Subcutaneous abdominal adipose tissue (tissue), 5 donors: ENCODE results near the gene CELA2B.
"Not testable (repeated sequence)": the region's sequence is repeated elsewhere in the genome, so short reads cannot be mapped to it uniquely, and the experiment has no call there.

Experiments used
- H3K27ac ChIP-seq: one replicate; pipeline ENCODE4 v1.7.0; 2013; ENCODE audit warnings: low read depth, mild to moderate bottlenecking, inconsistent platforms, low read length, moderate library complexity
- H3K27me3 ChIP-seq, 5 donors: one replicate each; pipeline ENCODE4 v1.7.0; 2013; ENCODE audit warnings: low read length in 5 of 5, inconsistent platforms in 1 of 5; ENCODE audit not compliant: control insufficient read depth in 5 of 5, insufficient read depth in 4 of 5
- H3K36me3 ChIP-seq, 5 donors: one replicate each; pipeline ENCODE4 v1.7.0; 2013; ENCODE audit warnings: low read length in 5 of 5; ENCODE audit not compliant: control insufficient read depth in 5 of 5, insufficient read depth in 5 of 5
- H3K4me1 ChIP-seq, 5 donors: one replicate each; pipeline ENCODE4 v1.7.0; 2013; ENCODE audit warnings: low read length in 5 of 5, mild to moderate bottlenecking in 3 of 5, moderate library complexity in 1 of 5; ENCODE audit not compliant: control insufficient read depth in 5 of 5, insufficient read depth in 5 of 5
- H3K4me3 ChIP-seq, 5 donors: one replicate each; pipeline ENCODE4 v1.7.0; 2013; ENCODE audit warnings: low read length in 5 of 5, low read depth in 1 of 5
- H3K9ac ChIP-seq, 5 donors: one replicate each; pipeline ENCODE4 v1.7.0; 2013; ENCODE audit warnings: low read length in 5 of 5, mild to moderate bottlenecking in 4 of 5, moderate library complexity in 3 of 5
- H3K9me3 ChIP-seq, 5 donors: one replicate each; pipeline ENCODE4 v1.7.0; 2013; ENCODE audit warnings: low read length in 5 of 5; ENCODE audit not compliant: control insufficient read depth in 5 of 5
- donor health status: healthy.
- donor health status: healthy.
- donor health status: healthy.
- donor health status: healthy.
- donor health status: healthy.

CELA2B gene

DNA sequence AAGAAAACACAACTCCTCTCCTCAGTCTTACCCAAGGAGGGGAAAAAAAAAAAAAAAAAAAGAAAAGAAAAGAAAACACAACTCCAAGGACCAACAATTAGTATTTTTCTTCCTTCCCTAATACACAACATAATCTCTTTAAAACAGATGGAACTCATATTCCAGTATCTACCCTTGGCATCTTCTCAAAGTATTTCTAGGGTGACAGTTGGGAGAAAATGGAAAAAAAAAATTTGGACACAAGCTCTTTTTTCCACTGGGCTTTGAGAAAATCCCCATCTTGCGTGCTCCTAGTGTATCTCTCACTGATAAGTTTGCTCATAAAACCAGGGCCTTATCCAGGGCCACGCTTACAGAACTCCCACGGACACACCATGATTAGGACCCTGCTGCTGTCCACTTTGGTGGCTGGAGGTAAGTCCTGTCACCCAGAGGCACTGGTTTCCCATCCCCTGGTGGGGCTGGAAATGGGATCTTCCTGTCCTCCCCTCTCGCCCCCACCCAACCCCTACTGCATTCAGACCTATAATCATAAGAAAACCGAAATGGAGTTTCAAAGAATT, at the start of gene CELA2B:
Gene CELA2B, plus strand, starts transcription at position 353 of the 563 bp plus-strand sequence. Its CDS starts 22 bp downstream, at position 375.
- H3K9ac ChIP-seq = no peak within 1 kb of the TSS
- H3K27ac ChIP-seq = no peak within 1 kb of the TSS
- H3K4me1 ChIP-seq = no peaks in the 10 kb centered on the region
- H3K9me3 ChIP-seq = peaks cover 0 to 5% (median 0%) of the 10 kb centered on the region in 5 donors
- H3K36me3 ChIP-seq = no peaks in the 10 kb centered on the region
- no peak within 1 kb of the TSS for H3K4me3 ChIP-seq
- H3K27me3 ChIP-seq = no peaks in the 10 kb centered on the region

GRCh38 chr1:15426492-15427279, 49.2 kb upstream of the CELA2B start:
- Histone ChIP-seq H3K4me3 (no peak overlapping the region), H3K4me1 (peaks cover 0 to 7% (median 2%) of the 10 kb centered on the region in 5 donors), H3K27me3 (no peaks in the 10 kb centered on the region), H3K36me3 (peaks cover 0 to 59% (median 32%) of the 10 kb centered on the region in 5 donors), H3K9me3 (no peaks in the 10 kb centered on the region), H3K9ac (no peak overlapping the region), H3K27ac (no peak overlapping the region)

GRCh38 chr1:15427280-15427666, 48.6 kb upstream of the CELA2B start:
- Histone ChIP-seq H3K36me3 (peaks cover 0 to 59% (median 32%) of the 10 kb centered on the region in 5 donors), H3K9me3 (no peaks in the 10 kb centered on the region), H3K9ac (no peak overlapping the region), H3K27me3 (no peaks in the 10 kb centered on the region), H3K4me1 (peaks cover 0 to 5% (median 0%) of the 10 kb centered on the region in 5 donors), H3K27ac (no peak overlapping the region), H3K4me3 (no peak overlapping the region)

DNA sequence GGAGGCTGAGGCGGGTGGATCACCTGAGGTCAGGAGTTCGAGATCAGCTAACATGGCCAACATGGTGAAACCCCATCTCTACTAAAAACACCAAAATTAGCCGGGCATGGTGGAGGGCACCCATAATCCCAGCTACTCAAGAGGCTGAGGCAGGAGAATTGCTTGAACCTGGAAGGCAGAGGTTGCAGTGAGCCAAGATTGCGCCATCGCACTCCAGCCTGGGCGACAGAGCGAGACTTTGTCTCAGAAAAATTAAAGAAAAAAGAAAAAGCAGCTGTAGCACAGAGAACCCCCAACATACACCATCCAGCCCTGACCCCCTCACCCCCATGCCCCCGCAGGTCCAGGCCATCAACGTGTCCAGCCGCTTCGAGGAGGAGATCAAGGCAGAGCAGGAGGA, 47.7 kb upstream of the CELA2B start:
- peaks cover 0 to 59% (median 32%) of the 10 kb centered on the region in 5 donors for H3K36me3 ChIP-seq
- H3K27me3 ChIP-seq, H3K27ac ChIP-seq, H3K4me3 ChIP-seq, H3K9me3 ChIP-seq, H3K9ac ChIP-seq, H3K4me1 ChIP-seq: not testable (repeated sequence)

GRCh38 chr1:15428815-15429435, 47.0 kb upstream of the CELA2B start:
- peaks cover 0 to 5% (median 0%) of the 10 kb centered on the region in 5 donors for H3K4me1 ChIP-seq
- no peaks in the 10 kb centered on the region for H3K27me3 ChIP-seq
- H3K27ac ChIP-seq = no peak overlapping the region

DNA sequence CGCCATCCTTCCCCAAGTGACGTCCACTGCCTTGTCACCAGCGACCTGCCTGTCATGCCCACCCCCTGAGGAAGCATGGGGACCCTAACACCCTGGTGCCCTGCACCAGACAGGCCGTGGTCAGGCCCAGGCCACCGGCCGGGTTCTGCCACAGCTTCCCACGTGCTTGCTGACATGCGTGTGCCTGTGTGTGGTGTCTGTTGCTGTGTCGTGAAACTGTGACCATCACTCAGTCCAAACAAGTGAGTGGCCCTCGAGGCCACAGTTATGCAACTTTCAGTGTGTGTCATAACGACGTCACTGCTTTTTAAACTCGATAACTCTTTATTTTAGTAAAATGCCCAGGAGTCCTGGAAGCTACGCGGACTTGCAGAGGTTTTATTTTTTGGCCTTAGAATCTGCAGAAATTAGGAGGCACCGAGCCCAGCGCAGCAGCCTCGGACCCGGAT, 46.2 kb upstream of the CELA2B start:
- Histone ChIP-seq H3K4me1 (peaks cover 0 to 5% (median 0%) of the 10 kb centered on the region in 5 donors), H3K27me3 (no peaks in the 10 kb centered on the region), H3K27ac (no peak overlapping the region), H3K4me3 (no peak overlapping the region), H3K9ac (no peak overlapping the region), H3K36me3 (peaks cover 0 to 55% (median 32%) of the 10 kb centered on the region in 5 donors), H3K9me3 (no peaks in the 10 kb centered on the region)

More at GRCh38 chr1:15428815-15429435, 47.0 kb upstream of the CELA2B start:
- no peak overlapping the region for H3K9ac ChIP-seq
- peaks cover 0 to 59% (median 32%) of the 10 kb centered on the region in 5 donors for H3K36me3 ChIP-seq
- no peaks in the 10 kb centered on the region for H3K9me3 ChIP-seq
- no peak overlapping the region for H3K4me3 ChIP-seq

GRCh38 chr1:15430787-15431570, 44.9 kb upstream of the CELA2B start:
- Histone ChIP-seq H3K9me3 (no peaks in the 10 kb centered on the region), H3K9ac (no peak overlapping the region), H3K4me1 (peaks cover 0 to 5% (median 2%) of the 10 kb centered on the region in 5 donors), H3K4me3 (no peak overlapping the region), H3K27me3 (no peaks in the 10 kb centered on the region), H3K36me3 (peaks cover 0 to 46% (median 26%) of the 10 kb centered on the region in 5 donors), H3K27ac (no peak overlapping the region)

- Histone ChIP-seq H3K9ac (no peak overlapping the region), H3K27me3 (no peaks in the 10 kb centered on the region), H3K27ac (no peak overlapping the region), H3K4me3 (no peak overlapping the region), H3K9me3 (no peaks in the 10 kb centered on the region), H3K36me3 (peaks cover 0 to 40% (median 20%) of the 10 kb centered on the region in 5 donors), H3K4me1 (peaks cover 0 to 3% (median 2%) of the 10 kb centered on the region in 5 donors)
Measured at GRCh38 chr1:15431571-15431948, 44.3 kb upstream of the CELA2B start.

- Histone ChIP-seq H3K27me3 (no peaks in the 10 kb centered on the region), H3K9me3 (no peaks in the 10 kb centered on the region), H3K36me3 (peaks cover 0 to 33% (median 15%) of the 10 kb centered on the region in 5 donors), H3K27ac (no peak overlapping the region), H3K4me3 (no peak overlapping the region), H3K9ac (no peak overlapping the region), H3K4me1 (peaks cover 0 to 3% (median 0%) of the 10 kb centered on the region in 5 donors)
Measured at GRCh38 chr1:15432324-15432723, 43.6 kb upstream of the CELA2B start.
